Prostate gland (tissue), 2 donors: ENCODE measurements around the gene CHRNE.

Source experiments
- POLR2A ChIP-seq: fragments of 450-650 bp; IDR thresholded peaks from one replicate; pipeline ENCODE4 v1.6.1; 2016; ENCODE audit warnings: antibody characterized with exemption, mild to moderate bottlenecking
- POLR2AphosphoS5 ChIP-seq: sonication (generic); formaldehyde crosslinking; IDR thresholded peaks from one replicate; pipeline ENCODE4 v1.6.1; 2017; ENCODE audit warnings: antibody characterized with exemption
- TF ChIP-seq, protein P1 (sequence below), 4 experiments: fragments of 200-600 bp in 2 of 4; fragments of 450-650 bp in 2 of 4; sonication (generic) in 2 of 4; IDR thresholded peaks; 1 replicate in 3 of 4; 2 replicates in 1 of 4; pipeline ENCODE4 v1.5.1; 2016 to 2019; ENCODE audit warnings: antibody characterized with exemption in 4 of 4, mild to moderate bottlenecking in 2 of 4, moderate library complexity in 2 of 4

DNA sequence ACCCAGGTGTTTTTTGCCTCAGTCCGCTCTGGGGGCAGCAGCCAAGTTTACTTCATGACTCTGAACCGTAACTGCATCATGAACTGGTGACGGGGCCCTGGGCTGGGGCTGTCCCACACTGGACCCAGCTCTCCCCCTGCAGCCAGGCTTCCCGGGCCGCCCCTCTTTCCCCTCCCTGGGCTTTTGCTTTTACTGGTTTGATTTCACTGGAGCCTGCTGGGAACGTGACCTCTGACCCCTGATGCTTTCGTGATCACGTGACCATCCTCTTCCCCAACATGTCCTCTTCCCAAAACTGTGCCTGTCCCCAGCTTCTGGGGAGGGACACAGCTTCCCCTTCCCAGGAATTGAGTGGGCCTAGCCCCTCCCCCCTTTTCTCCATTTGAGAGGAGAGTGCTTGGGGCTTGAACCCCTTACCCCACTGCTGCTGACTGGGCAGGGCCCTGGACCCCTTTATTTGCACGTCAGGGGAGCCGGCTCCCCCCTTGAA lies 5.7 kb downstream of the CHRNE start:
- TF ChIP-seq, protein P1, sequence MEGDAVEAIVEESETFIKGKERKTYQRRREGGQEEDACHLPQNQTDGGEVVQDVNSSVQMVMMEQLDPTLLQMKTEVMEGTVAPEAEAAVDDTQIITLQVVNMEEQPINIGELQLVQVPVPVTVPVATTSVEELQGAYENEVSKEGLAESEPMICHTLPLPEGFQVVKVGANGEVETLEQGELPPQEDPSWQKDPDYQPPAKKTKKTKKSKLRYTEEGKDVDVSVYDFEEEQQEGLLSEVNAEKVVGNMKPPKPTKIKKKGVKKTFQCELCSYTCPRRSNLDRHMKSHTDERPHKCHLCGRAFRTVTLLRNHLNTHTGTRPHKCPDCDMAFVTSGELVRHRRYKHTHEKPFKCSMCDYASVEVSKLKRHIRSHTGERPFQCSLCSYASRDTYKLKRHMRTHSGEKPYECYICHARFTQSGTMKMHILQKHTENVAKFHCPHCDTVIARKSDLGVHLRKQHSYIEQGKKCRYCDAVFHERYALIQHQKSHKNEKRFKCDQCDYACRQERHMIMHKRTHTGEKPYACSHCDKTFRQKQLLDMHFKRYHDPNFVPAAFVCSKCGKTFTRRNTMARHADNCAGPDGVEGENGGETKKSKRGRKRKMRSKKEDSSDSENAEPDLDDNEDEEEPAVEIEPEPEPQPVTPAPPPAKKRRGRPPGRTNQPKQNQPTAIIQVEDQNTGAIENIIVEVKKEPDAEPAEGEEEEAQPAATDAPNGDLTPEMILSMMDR (IDR thresholded peaks at IDR 0.05): no peak
- TF ChIP-seq POLR2AphosphoS5 (no peak), POLR2A (no peak)
